ENCODE data around the gene CPNE9. TPM values are rescaled to one million over a fixed set of nuclear protein-coding genes. Genes with fewer than 3 reads are reported as not detected.

Gene CPNE9
- total and polyA plus RNA-seq, 2 donors (not counting 1 experiment from before 2014, with no cell fraction given), result under 0.01 TPM; not detected in 1

DNA sequence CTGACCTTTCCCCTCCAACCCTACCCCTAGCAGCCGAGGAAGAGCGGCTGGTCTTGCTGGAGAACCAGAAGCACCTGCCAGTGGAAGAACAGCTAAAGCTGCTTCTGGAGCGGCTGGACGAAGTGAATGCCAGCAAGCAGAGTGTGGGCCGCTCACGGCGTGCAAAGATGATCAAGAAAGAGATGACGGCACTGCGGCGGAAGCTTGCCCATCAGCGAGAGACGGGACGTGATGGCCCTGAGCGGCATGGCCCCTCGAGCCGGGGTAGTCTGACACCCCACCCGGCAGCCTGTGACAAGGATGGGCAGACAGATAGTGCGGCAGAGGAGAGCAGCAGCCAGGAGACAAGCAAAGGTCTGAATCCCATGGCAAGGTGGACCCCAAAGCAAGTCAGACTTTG, 39.9 kb downstream of the CPNE9 start:
- H3K9me3 ChIP-seq (ENCODE audit: control insufficient read depth, insufficient read depth, low read depth, low read length), result no peaks in the 10 kb centered on the region
- no peak overlapping the region for H3K4me3 ChIP-seq (replicated peaks in 1 of 4; ENCODE audit: control extremely low read depth in 1 of 4, insufficient read depth in 1 of 4, low read depth in 3 of 4, low read length in 4 of 4)
- H3K4me2 ChIP-seq (ENCODE audit: extremely low read depth, insufficient read depth, low read length), result no peak overlapping the region
- DNase-seq (ENCODE audit: low read depth in 2 of 2), result no peak
- H3K9ac ChIP-seq (ENCODE audit: insufficient read depth, low read length), result no peak overlapping the region
- peaks cover 8% of the 10 kb centered on the region for H3K4me1 ChIP-seq (ENCODE audit: control insufficient read depth, extremely low read depth, insufficient read depth, low read length)
- TF ChIP-seq, protein P1, sequence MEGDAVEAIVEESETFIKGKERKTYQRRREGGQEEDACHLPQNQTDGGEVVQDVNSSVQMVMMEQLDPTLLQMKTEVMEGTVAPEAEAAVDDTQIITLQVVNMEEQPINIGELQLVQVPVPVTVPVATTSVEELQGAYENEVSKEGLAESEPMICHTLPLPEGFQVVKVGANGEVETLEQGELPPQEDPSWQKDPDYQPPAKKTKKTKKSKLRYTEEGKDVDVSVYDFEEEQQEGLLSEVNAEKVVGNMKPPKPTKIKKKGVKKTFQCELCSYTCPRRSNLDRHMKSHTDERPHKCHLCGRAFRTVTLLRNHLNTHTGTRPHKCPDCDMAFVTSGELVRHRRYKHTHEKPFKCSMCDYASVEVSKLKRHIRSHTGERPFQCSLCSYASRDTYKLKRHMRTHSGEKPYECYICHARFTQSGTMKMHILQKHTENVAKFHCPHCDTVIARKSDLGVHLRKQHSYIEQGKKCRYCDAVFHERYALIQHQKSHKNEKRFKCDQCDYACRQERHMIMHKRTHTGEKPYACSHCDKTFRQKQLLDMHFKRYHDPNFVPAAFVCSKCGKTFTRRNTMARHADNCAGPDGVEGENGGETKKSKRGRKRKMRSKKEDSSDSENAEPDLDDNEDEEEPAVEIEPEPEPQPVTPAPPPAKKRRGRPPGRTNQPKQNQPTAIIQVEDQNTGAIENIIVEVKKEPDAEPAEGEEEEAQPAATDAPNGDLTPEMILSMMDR (conservative IDR thresholded peaks at IDR 0.05 in 1 of 2, IDR thresholded peaks at IDR 0.05 in 1 of 2; ENCODE audit: low read depth in 1 of 2, low read length in 2 of 2), result no peak
- no peak for TF ChIP-seq EZH2 (IDR thresholded peaks at IDR 0.05; ENCODE audit: low read length, missing control alignments)
- H3K36me3 ChIP-seq (ENCODE audit: control insufficient read depth, insufficient read depth, low read length), result peaks cover 51% of the 10 kb centered on the region
- no peaks in the 10 kb centered on the region for H4K20me1 ChIP-seq (ENCODE audit: control insufficient read depth, extremely low read depth, insufficient read depth, low read length)
- H3K27me3 ChIP-seq (ENCODE audit: control insufficient read depth, insufficient read depth, low read length), result no peaks in the 10 kb centered on the region
- H2AFZ ChIP-seq (ENCODE audit: low read length), result no peak overlapping the region
- peaks cover 3% of the 10 kb centered on the region for H3K79me2 ChIP-seq (ENCODE audit: control insufficient read depth, insufficient read depth, low read length)
- no peak overlapping the region for H3K27ac ChIP-seq (ENCODE audit: insufficient read depth, low read length)

DNA sequence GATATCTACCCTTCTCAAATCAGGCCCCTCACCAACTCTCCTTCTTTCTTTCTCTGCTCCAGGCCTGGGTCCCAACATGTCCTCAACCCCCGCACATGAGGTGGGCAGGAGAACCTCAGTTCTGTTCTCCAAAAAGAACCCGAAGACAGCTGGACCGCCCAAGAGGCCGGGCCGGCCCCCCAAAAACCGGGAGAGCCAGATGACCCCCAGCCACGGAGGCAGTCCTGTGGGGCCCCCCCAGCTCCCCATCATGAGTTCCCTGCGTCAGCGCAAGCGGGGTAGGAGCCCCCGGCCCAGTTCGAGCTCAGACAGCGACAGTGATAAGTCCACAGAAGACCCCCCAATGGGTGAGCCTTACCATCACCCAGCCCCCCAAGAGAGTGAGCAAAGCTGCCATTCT, 40.5 kb downstream of the CPNE9 start:
- H3K27me3 ChIP-seq (ENCODE audit: control insufficient read depth, insufficient read depth, low read length), result no peaks in the 10 kb centered on the region
- H4K20me1 ChIP-seq (ENCODE audit: control insufficient read depth, extremely low read depth, insufficient read depth, low read length), result no peaks in the 10 kb centered on the region
- H3K79me2 ChIP-seq (ENCODE audit: control insufficient read depth, insufficient read depth, low read length), result peaks cover 2% of the 10 kb centered on the region
- peaks cover 47% of the 10 kb centered on the region for H3K36me3 ChIP-seq (ENCODE audit: control insufficient read depth, insufficient read depth, low read length)
- H3K4me3 ChIP-seq (replicated peaks in 1 of 4; ENCODE audit: control extremely low read depth in 1 of 4, insufficient read depth in 1 of 4, low read depth in 3 of 4, low read length in 4 of 4), result no peak overlapping the region
- H3K27ac ChIP-seq (ENCODE audit: insufficient read depth, low read length), result no peak overlapping the region
- H3K9me3 ChIP-seq (ENCODE audit: control insufficient read depth, insufficient read depth, low read depth, low read length), result no peaks in the 10 kb centered on the region
- no peak overlapping the region for H2AFZ ChIP-seq (ENCODE audit: low read length)
- H3K4me2 ChIP-seq (ENCODE audit: extremely low read depth, insufficient read depth, low read length), result no peak overlapping the region
- no peak overlapping the region for H3K9ac ChIP-seq (ENCODE audit: insufficient read depth, low read length)
- no peak for TF ChIP-seq EZH2 (IDR thresholded peaks at IDR 0.05; ENCODE audit: low read length, missing control alignments)
- TF ChIP-seq, protein P1 (conservative IDR thresholded peaks at IDR 0.05 in 1 of 2, IDR thresholded peaks at IDR 0.05 in 1 of 2; ENCODE audit: low read depth in 1 of 2, low read length in 2 of 2), result no peak
- DNase-seq (ENCODE audit: low read depth in 2 of 2), result no peak
- peaks cover 11% of the 10 kb centered on the region for H3K4me1 ChIP-seq (ENCODE audit: control insufficient read depth, extremely low read depth, insufficient read depth, low read length)

DNA sequence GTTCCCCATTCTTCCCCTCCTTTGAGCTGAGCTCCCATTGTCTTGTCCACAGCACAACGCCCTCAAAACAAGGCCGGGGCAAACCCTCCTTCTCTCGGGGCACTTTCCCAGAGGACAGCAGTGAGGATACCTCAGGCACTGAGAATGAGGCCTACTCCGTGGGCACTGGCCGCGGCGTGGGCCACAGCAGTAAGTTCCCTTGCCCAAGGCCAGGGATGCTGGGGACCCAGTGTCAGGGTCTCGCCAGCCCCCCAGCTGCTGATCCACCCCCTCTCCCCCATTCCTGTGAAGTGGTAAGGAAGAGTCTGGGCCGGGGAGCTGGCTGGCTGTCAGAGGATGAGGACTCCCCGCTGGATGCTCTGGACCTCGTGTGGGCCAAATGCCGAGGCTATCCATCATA, 41.9 kb downstream of the CPNE9 start:
- Histone ChIP-seq H3K79me2 (ENCODE audit: control insufficient read depth, insufficient read depth, low read length) (peaks cover under 1% of the 10 kb centered on the region), H3K9ac (ENCODE audit: insufficient read depth, low read length) (no peak overlapping the region), H3K4me1 (ENCODE audit: control insufficient read depth, extremely low read depth, insufficient read depth, low read length) (peaks cover 11% of the 10 kb centered on the region), H3K4me2 (ENCODE audit: extremely low read depth, insufficient read depth, low read length) (no peak overlapping the region), H3K4me3 (replicated peaks in 1 of 4; ENCODE audit: control extremely low read depth in 1 of 4, insufficient read depth in 1 of 4, low read depth in 3 of 4, low read length in 4 of 4) (no peak overlapping the region), H4K20me1 (ENCODE audit: control insufficient read depth, extremely low read depth, insufficient read depth, low read length) (no peaks in the 10 kb centered on the region), H3K27ac (ENCODE audit: insufficient read depth, low read length) (no peak overlapping the region), H2AFZ (ENCODE audit: low read length) (no peak overlapping the region), H3K9me3 (ENCODE audit: control insufficient read depth, insufficient read depth, low read depth, low read length) (no peaks in the 10 kb centered on the region), H3K27me3 (ENCODE audit: control insufficient read depth, insufficient read depth, low read length) (no peaks in the 10 kb centered on the region), H3K36me3 (ENCODE audit: control insufficient read depth, insufficient read depth, low read length) (peaks cover 38% of the 10 kb centered on the region)
- DNase-seq (ENCODE audit: low read depth in 2 of 2), result no peak
- TF ChIP-seq, protein P1 (conservative IDR thresholded peaks at IDR 0.05 in 1 of 2, IDR thresholded peaks at IDR 0.05 in 1 of 2; ENCODE audit: low read depth in 1 of 2, low read length in 2 of 2), result no peak
- TF ChIP-seq EZH2 (IDR thresholded peaks at IDR 0.05; ENCODE audit: low read length, missing control alignments), result no peak

Measured in fibroblast of lung (primary cell).